NCI-H146 (cell line): ENCODE measurements around the gene POC1A.

Experiments
- DNase-seq: peaks from one replicate; lab custom pipeline; 2025; lab: John Stamatoyannopoulos, UW

The POC1A gene

DNA sequence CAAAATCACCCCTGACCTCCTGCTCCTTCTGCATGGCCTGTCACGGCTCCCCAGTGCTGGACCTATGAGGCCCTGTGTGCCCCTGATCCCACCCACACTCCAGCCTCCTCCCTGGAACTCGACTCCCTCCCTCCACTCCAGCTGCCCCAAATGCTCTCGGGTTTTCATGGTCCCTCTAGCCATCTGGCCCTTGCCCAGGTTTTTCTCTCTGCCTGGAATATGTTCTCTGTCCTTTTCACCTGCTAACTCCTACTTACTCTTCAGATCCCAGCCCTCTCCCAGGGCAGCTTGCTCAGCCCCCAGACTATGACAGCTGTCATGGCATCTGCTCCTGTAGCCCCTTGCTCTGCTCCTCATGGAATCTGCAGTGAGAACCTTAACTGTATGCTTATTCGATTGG is 128.2 kb downstream of the POC1A start:
- DNase-seq: no peak

DNA sequence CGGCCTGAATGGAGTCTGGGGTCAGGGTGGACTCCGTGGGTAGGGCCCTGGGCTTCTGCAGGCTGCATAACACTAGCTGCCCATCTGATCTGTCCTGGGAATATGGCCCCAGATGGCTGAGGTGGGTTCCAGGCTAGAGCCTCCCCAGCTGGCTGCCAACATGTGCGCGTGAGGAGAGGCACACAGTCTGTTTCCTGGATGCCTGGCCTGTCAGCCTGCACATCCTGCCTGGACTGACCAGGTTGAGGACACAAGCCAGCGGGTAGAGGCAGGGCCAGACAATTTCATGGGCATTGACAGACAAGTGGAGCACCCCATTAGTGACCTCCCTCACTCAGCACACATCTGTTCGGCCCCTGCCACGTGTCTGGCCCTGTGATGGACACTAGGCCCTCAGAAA is 128.8 kb downstream of the POC1A start:
- DNase-seq: no peak
